Karpas-422 (cell line): Measurements from ENCODE around the gene DNAH11. TPM values are rescaled to one million over a fixed set of nuclear protein-coding genes. Genes with fewer than 3 reads are reported as not detected.

ENCODE experiments used
- DNase-seq: peaks from one replicate; pipeline ENCODE4 v3.0.0-alpha.2; 2015
- H2AFZ ChIP-seq: fragments of 200-600 bp; sonication (generic); 2 replicates; pipeline ENCODE4 v1.6.1; 2014; ENCODE audit warnings: antibody characterized with exemption, low read length, mixed read lengths
- H3K27ac ChIP-seq: fragments of 200-600 bp; sonication (generic); 2 replicates; pipeline ENCODE4 v1.5.1; 2014; ENCODE audit warnings: mild to moderate bottlenecking, low read length, moderate library complexity
- H3K27me3 ChIP-seq: fragments of 200-600 bp; sonication (generic); 2 replicates; pipeline ENCODE4 v1.6.1; 2014; ENCODE audit warnings: low read length, mixed read lengths
- H3K36me3 ChIP-seq: fragments of 200-600 bp; sonication (generic); 2 replicates; pipeline ENCODE4 v1.6.1; 2014; ENCODE audit warnings: low read length, mixed read lengths; ENCODE audit not compliant: insufficient read depth
- H3K4me1 ChIP-seq: fragments of 200-600 bp; sonication (generic); 2 replicates; pipeline ENCODE4 v1.6.1; 2014; ENCODE audit warnings: mild to moderate bottlenecking, low read length, mixed read lengths
- H3K4me2 ChIP-seq: fragments of 200-600 bp; sonication (generic); 2 replicates; pipeline ENCODE4 v1.6.1; 2014; ENCODE audit warnings: low read length, low read depth, mild to moderate bottlenecking; ENCODE audit not compliant: poor library complexity, severe bottlenecking
- H3K4me3 ChIP-seq: fragments of 200-600 bp; sonication (generic); 2 replicates; pipeline ENCODE4 v1.5.1; 2014; ENCODE audit warnings: mild to moderate bottlenecking, antibody characterized with exemption, low read length, mixed read lengths
- H3K79me2 ChIP-seq: fragments of 200-600 bp; sonication (generic); 2 replicates; pipeline ENCODE4 v1.6.1; 2014; ENCODE audit warnings: mild to moderate bottlenecking, low read length, mixed read lengths
- H3K9ac ChIP-seq: fragments of 200-600 bp; sonication (generic); 2 replicates; pipeline ENCODE4 v1.6.0; 2014; ENCODE audit warnings: low read length
- H3K9me2 ChIP-seq: fragments of 200-600 bp; sonication (generic), shearing (Covaris generic); replicated peaks from 2 replicates; pipeline ENCODE4 v1.6.0; 2014; ENCODE audit warnings: mild to moderate bottlenecking, low read length, moderate library complexity; ENCODE audit not compliant: insufficient read depth
- H3K9me3 ChIP-seq: fragments of 300-700, 200-600 bp; sonication (generic); 2 replicates; pipeline ENCODE4 v1.6.1; 2014; ENCODE audit warnings: low read length, mixed read lengths
- H4K20me1 ChIP-seq: fragments of 200-600 bp; sonication (generic); 2 replicates; pipeline ENCODE4 v1.6.1; 2014; ENCODE audit warnings: mild to moderate bottlenecking, antibody characterized with exemption, low read length, low read depth; ENCODE audit not compliant: insufficient read depth
- total RNA-seq: library from RNA; depleted of rRNA; stranded (reverse); fragments of >200 nt; shearing (Covaris generic); gene quantifications from 2 replicates; pipeline ENCODE4 v1.2.3, GENCODE V29; 2014; ENCODE audit warnings: low replicate concordance

Gene DNAH11
- total RNA-seq, 1 experiment from 2014 or later: 0.04 TPM

- Histone ChIP-seq H3K9ac (no peak overlapping the region), H3K9me3 (no peaks in the 10 kb centered on the region), H3K36me3 (no peaks in the 10 kb centered on the region), H3K79me2 (no peaks in the 10 kb centered on the region), H3K27ac (no peak overlapping the region), H2AFZ (no peak overlapping the region), H4K20me1 (no peaks in the 10 kb centered on the region), H3K4me1 (no peaks in the 10 kb centered on the region), H3K4me3 (no peak overlapping the region), H3K9me2 (no peaks in the 10 kb centered on the region), H3K27me3 (no peaks in the 10 kb centered on the region), H3K4me2 (no peak overlapping the region)
- no peak for DNase-seq
Observed at GRCh38 chr7:21782996-21783395, 240.2 kb downstream of the DNAH11 start.

DNA sequence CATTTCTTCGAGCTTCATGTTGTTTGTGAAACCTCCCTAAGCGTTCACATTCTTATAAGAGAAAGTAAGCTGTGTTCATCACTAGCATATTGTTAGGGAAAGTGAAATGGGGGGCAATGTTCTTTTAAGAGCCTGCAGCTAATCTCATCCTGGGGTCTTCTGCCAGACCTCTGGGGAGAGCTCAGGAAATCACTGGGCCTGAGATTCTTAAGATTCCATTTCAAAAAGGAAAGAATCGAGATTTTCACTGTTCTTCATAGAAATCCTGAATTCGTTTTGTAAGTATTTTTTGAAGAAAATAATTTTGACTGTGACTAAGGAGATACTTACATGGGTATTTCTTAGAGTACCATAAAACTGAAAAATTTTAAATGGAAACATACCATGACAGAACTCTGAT is 242.2 kb downstream of the DNAH11 start:
- Histone ChIP-seq H3K27ac (no peak overlapping the region), H3K36me3 (no peaks in the 10 kb centered on the region), H3K9ac (no peak overlapping the region), H3K9me3 (no peaks in the 10 kb centered on the region), H3K4me1 (no peaks in the 10 kb centered on the region), H2AFZ (no peak overlapping the region), H3K4me3 (no peak overlapping the region), H3K4me2 (no peak overlapping the region), H4K20me1 (no peaks in the 10 kb centered on the region), H3K27me3 (no peaks in the 10 kb centered on the region), H3K9me2 (no peaks in the 10 kb centered on the region), H3K79me2 (no peaks in the 10 kb centered on the region)
- DNase-seq: no peak

- Histone ChIP-seq H3K27me3 (no peaks in the 10 kb centered on the region), H2AFZ (no peak overlapping the region), H3K4me3 (no peak overlapping the region)
Observed at GRCh38 chr7:21805791-21806190, 263.0 kb downstream of the DNAH11 start.

DNA sequence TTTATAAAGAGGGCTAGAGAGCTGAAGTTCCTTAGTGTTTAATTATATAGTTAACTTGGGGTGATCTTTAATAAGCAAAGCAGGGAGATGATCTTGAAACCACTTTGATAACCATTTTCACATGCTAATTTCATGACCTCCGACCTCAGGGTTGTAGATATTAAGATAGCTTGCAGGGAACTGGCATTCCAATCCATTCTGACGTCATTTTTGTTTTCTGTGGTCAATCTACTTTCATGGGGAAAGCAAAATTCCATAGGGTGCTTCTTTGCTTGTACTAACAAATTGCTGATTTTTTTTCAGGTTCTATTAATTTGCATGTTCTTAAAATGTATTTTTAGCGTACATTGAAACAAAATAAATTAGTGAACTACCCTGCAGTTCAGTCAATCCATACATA is 263.5 kb downstream of the DNAH11 start:
- no peak overlapping the region for H2AFZ ChIP-seq
- no peak overlapping the region for H3K4me3 ChIP-seq
- no peak overlapping the region for H3K4me2 ChIP-seq
- no peak for DNase-seq
- H3K4me1 ChIP-seq: no peaks in the 10 kb centered on the region
- H3K9me2 ChIP-seq: no peaks in the 10 kb centered on the region
- no peak overlapping the region for H3K27ac ChIP-seq
- no peaks in the 10 kb centered on the region for H4K20me1 ChIP-seq
- H3K27me3 ChIP-seq: no peaks in the 10 kb centered on the region
- H3K9ac ChIP-seq: no peak overlapping the region
- H3K9me3 ChIP-seq: no peaks in the 10 kb centered on the region
- no peaks in the 10 kb centered on the region for H3K36me3 ChIP-seq
- H3K79me2 ChIP-seq: no peaks in the 10 kb centered on the region

More at GRCh38 chr7:21805791-21806190, 263.0 kb downstream of the DNAH11 start:
- H3K79me2 ChIP-seq: no peaks in the 10 kb centered on the region
- DNase-seq: no peak
- H3K4me2 ChIP-seq: no peak overlapping the region
- no peaks in the 10 kb centered on the region for H3K9me3 ChIP-seq
- H3K9ac ChIP-seq: no peak overlapping the region
- no peak overlapping the region for H3K27ac ChIP-seq
- no peaks in the 10 kb centered on the region for H3K36me3 ChIP-seq
- H3K4me1 ChIP-seq: no peaks in the 10 kb centered on the region
- H4K20me1 ChIP-seq: no peaks in the 10 kb centered on the region
- H3K9me2 ChIP-seq: no peaks in the 10 kb centered on the region

- Histone ChIP-seq H2AFZ (no peak overlapping the region), H4K20me1 (no peaks in the 10 kb centered on the region), H3K4me2 (no peak overlapping the region), H3K36me3 (no peaks in the 10 kb centered on the region), H3K79me2 (no peaks in the 10 kb centered on the region), H3K9ac (no peak overlapping the region), H3K4me3 (no peak overlapping the region), H3K9me2 (no peaks in the 10 kb centered on the region), H3K27me3 (no peaks in the 10 kb centered on the region), H3K9me3 (no peaks in the 10 kb centered on the region), H3K27ac (no peak overlapping the region), H3K4me1 (no peaks in the 10 kb centered on the region)
- no peak for DNase-seq
Observed at GRCh38 chr7:21819048-21819447, 276.2 kb downstream of the DNAH11 start.

GRCh38 chr7:21828841-21829240 is 286.0 kb downstream of the DNAH11 start:
- no peak overlapping the region for H3K4me3 ChIP-seq
- no peak overlapping the region for H3K4me2 ChIP-seq

DNA sequence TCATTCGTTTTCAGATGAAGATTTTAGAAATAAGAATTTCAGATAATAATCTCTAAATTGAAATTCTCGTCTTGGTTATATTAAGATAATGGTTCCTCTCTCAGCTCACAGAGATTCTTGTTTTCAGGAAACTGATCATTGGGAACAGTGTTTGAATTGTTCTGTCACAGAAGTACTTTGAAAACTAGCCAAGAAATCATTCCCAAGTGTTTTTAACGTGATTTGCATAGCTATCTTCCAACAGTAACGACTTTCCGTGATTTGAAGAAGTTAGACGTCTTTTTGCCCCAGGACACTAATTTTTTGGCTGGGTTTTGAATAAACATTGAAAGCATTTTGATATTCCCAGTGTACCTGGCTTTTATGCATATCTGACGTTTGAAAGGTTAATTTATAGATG is 286.9 kb downstream of the DNAH11 start:
- Histone ChIP-seq H3K79me2 (no peaks in the 10 kb centered on the region), H3K27ac (no peak overlapping the region), H3K36me3 (no peaks in the 10 kb centered on the region), H3K9me3 (no peaks in the 10 kb centered on the region), H3K4me1 (no peaks in the 10 kb centered on the region), H3K4me3 (no peak overlapping the region), H3K4me2 (no peak overlapping the region), H3K27me3 (no peaks in the 10 kb centered on the region), H4K20me1 (no peaks in the 10 kb centered on the region), H2AFZ (no peak overlapping the region), H3K9me2 (no peaks in the 10 kb centered on the region), H3K9ac (no peak overlapping the region)
- DNase-seq: no peak

More at GRCh38 chr7:21828841-21829240, 286.0 kb downstream of the DNAH11 start:
- no peak for DNase-seq
- Histone ChIP-seq H3K9me3 (no peaks in the 10 kb centered on the region), H3K36me3 (no peaks in the 10 kb centered on the region), H3K4me1 (no peaks in the 10 kb centered on the region), H3K27me3 (no peaks in the 10 kb centered on the region), H3K79me2 (no peaks in the 10 kb centered on the region), H3K27ac (no peak overlapping the region), H3K9ac (no peak overlapping the region), H2AFZ (no peak overlapping the region), H3K9me2 (no peaks in the 10 kb centered on the region), H4K20me1 (no peaks in the 10 kb centered on the region)

DNA sequence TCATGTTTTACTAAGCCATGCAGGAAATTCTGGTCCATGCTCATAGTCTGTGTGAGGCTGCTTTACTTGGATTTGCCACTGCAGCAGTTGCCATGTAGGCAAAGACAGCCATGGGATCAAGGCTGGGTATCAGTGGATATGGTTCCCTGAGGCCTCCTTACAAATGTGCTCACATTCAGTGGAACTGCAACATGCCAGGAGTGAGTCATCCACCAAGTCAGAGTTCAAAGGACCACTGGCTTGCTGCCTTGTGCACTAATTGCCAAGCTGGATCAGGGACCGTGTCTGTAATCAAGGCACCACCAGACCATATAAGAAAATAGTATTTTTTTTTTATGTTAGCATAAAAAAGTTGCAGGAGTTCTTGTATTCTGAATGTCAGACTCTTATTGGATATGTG is 301.9 kb downstream of the DNAH11 start:
- Histone ChIP-seq H3K4me2 (no peak overlapping the region), H3K9me2 (no peaks in the 10 kb centered on the region), H3K9ac (no peak overlapping the region), H4K20me1 (no peaks in the 10 kb centered on the region), H3K4me1 (no peaks in the 10 kb centered on the region), H3K27me3 (no peaks in the 10 kb centered on the region), H2AFZ (no peak overlapping the region), H3K79me2 (no peaks in the 10 kb centered on the region), H3K36me3 (no peaks in the 10 kb centered on the region), H3K9me3 (no peaks in the 10 kb centered on the region), H3K27ac (no peak overlapping the region), H3K4me3 (no peak overlapping the region)
- no peak for DNase-seq
